GM18907 (cell line): Measurements from ENCODE around the gene EPB42.
"Not testable (repeated sequence)": the region's sequence is repeated elsewhere in the genome, so short reads cannot be mapped to it uniquely, and the experiment has no call there.

Experiments used
- ATAC-seq: cut with Tn5 transposase; IDR thresholded peaks from one replicate; pipeline ENCODE4 v1.9.1; 2021; ENCODE audit warnings: mild to moderate bottlenecking, moderate library complexity; ENCODE audit not compliant: unreplicated experiment

Gene EPB42

DNA sequence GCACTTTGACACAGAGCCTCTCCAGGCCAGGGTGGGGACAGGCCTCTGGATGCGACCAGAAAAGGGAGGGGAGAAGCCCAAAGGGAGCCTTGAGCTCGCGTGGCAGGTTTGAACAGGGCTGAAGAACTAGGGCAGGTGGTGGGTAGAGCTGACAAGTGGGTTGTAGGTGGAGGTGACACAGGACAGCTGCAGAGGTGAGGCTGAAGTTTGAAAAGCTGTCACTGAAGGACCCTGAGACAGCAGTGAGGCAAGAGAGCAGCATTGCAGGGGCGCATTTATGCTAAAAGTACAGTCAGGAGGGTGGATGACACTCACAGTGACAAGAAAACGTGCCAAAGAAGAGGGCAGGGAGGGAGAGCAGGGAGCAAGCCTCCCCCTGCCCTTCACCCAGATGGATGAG lies 21.8 kb upstream of the EPB42 start:
- no peak for ATAC-seq

DNA sequence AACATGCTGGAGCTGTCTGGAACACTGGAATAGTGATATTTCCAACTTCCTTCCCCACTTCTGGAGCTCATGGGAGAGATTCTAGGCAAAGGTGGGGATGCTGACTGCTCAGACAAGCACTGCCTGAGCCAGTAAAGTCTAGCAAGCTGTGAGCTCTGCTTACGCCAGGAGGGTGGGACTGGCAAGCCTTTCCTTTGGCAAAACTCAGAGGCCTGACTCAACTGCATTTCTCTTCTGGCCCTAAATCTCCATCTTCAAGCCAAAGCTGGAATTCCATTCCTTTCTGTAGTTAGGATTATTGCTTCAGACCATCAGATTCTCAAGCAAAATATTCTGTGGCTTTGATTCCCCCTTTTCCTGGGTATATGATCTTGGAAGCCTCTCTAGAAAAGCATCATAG lies 20.3 kb upstream of the EPB42 start:
- ATAC-seq, result no peak

DNA sequence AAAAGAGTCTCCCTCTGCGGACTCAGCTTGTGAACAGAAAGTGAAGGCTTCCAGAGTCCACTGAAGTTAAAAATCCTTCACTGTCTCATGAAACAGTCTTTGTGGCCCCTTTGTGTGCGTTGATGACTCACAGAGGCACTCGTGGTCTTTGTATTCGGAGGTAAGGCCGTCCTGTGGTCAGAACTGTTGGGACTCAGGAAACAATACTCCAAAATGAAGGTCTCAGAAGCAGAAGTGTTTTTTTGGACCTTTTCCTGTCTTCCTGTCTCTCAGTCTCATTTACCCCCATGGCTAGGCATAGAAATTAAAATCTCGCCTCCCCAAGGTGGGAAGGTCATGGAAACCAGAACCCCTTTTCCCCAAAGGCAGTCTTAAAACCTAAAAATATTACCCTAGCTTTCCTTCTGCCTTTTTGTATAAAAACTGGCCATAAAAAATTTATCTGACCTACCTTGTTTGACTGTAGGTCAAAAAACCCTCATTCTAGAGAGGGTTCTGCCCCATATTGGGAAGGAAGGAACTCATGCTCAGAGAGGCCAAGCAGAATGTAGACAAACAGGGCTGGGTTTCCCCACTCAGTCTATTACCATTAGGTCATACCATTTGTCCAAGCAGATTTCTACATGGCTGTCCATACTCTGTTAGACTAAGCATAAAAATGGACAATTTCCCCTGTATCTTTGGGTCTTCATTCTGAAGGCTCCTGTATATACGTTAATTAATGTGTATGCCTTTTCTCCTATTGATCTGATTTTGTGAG lies 19.1 kb upstream of the EPB42 start:
- no peak for ATAC-seq

DNA sequence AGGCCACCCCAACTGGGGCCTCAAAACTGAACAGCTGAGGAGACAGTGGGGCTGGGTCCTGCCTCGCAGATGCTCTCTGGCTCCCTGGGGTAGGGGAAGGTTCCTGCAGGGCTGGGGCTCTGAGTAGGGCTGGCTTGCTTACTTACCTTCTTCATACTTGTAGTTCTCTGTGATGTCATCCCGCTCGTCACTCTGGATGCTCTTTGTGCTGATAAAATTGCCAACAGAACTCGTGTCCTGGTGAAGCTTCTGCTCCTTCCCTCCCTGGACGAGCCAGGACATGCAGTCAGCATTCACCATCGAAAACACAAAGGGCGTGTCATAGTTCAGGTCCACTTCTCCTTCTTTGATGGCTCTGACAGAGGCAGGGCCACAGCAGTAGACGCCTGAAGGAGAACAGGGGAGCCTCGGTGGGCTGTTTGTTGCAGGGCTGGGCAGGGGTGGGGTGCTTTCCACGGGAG lies 17.9 kb upstream of the EPB42 start:
- no peak for ATAC-seq

DNA sequence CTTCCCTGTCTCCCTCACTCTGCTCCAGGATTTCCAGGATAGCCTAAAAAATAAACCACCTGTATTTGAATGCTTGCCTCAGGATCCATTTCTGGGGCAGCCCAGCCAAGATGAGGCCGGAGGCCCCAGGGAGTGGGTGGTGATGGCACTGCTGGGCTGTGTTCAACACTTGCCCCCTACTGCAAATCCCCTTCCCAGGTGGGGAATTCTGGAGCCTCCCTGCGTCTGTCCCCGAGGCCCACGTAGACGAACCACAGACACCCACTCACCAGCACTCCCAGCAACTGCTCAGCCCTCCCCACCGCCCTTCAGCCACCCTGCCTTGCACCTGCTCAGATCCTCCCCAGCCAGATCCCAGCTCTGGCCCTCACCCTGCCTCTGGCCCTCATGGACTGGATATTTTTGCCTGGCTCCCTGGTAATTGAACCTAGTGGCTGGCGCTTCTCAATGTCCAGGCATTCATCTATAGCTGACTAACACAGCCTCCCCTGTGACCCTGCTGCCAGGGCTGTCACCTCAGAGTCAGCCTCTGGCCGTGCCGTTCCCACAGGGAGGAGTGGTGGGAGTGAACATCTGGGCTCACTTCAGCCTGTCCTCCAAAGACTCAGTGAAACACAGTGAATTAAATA lies 17.1 kb upstream of the EPB42 start:
- no peak for ATAC-seq

DNA sequence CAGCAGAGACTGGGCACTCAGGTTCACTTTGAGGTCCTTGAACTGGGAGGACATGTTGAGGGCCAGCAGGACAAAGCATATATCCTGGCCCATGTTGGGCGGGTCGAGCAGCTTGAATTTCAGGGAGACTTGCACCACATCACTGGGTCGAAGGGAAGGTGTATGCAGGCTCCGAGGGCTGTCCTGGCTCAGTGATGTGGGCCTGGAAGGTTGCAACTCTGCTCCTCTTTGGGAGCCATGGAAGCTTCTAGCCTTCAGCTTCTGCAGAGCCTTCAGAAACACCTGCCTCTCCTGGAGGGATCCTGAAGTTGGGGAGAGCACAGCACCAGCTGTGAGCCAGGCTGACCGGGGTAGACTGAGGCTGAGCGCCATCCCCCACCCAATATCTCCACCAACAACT lies 14.7 kb upstream of the EPB42 start:
- ATAC-seq, result no peak

DNA sequence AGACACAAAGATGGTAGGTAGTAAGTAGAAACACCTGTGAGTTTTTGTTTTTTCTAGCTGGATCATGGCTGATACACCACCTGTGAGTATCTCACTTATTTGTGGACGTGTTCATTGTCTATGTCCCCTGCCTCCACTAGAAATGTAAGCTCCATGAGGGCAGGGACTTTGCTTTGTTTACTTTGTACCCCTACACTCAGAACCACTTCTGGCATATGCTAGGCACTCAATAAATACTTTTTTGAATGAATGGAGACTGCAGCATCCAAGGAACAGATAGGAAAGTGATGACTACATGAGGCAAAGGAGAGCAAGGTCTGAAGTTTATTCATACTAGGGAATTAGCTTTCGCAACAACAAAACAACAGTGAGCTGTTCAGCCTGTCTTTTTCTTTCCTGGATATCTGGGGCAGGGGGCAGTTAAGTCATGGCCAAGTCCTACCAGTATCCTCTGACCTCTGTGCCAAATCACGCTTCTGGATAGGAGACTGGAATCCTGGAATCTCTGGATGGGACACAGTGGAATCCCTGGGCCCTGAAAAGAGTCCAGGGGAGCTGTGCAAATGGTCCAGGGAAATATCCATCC lies 11.6 kb upstream of the EPB42 start:
- ATAC-seq, result no peak

DNA sequence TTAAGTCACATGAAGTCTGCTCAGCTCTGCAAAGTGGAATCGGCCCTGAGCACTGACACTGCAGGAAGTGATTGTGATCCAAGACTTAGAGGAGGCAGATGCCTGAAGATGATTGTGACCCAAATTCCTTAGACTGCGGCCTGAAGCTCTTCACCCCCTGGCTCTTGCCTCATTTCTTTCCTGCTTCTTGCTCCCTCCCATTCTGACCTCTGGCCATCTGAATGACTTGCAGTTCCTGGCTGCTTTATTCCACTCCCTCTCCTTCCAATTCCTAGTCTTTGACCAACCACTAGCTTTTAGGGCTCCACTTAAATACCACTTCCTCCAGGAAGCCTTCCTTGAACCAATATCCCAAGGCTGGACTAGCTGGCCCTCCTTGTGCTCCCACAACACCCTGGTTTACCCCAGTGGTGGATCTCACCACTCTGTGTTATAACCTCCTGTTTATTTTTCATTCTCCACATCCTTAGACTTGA lies 9.9 kb upstream of the EPB42 start:
- ATAC-seq, result no peak

DNA sequence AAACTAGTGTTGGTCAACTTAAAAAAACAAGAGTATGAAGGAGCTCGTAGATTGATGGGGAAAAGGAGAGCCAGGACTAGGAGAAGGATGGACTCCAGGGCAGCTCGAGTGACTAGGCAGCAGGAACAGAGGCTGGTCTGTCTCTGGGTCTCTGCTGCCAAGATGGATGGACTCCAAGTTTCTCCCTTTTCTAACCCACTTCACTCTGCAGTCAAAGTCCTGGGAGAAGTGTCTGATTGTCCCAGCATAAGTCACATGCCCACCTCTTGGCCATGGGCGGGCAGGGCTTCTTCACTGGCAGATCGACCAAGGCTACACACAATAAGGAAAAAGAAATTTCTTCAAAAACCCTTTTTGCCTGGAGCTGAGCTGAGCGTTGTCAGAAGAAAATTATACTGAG lies 9.2 kb upstream of the EPB42 start:
- no peak for ATAC-seq

DNA sequence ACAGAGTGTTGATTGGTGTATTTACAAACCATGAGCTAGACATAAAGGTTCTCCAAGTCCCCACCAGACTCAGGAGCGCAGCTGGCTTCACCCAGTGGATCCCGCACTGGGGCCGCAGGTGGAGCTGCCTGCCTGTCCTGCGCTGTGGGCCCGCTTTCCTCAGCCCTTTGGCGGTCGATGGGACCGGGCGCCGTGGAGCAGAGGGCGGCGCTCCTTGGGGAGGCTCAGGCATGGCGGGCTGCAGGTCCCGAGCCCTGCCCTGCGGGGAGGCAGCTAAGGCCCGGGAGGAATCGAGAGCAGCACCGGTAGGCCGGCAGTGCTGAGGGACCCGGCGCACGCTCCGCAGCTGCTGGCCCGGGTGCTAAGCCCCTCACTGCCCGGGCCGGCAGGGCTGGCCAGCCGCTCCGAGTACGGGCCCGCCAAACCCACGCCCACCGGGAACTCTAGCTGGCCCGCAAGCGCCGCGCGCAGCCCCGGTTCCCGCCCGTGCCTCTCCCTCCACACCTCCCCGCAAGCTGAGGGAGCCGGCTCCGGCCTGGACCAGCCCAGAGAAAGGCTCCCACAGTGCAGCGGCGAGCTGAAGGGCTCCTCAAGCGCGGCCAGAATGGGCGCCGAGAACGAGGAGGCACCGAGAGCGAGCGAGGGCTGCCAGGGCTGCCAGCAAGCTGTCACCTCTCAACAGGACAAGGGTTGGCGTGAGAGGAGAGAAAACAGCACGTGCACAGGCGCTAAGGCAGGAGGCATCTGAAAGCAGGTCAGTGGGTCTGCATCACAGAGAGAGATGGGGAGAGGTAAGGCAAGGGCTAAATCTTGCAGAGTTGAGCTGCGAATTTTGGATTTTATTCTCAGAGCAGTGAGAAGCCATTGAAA lies 5.9 kb upstream of the EPB42 start:
- ATAC-seq, result no peak

DNA sequence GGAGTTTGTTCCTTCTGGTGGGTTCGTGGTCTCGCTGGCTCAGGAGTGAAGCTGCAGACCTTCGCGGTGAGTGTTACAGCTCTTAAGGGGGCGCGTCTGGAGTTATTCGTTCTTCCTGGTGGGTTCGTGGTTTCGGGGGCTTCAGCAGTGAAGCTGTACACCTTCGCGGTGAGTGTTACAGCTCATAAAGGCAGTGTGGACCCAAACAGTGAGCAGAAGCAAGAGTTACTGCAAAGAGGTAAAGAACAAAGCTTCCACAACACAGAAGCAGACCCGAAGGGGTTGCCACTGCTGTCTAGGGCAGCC lies 5.1 kb upstream of the EPB42 start:
- ATAC-seq, result not testable (repeated sequence)

DNA sequence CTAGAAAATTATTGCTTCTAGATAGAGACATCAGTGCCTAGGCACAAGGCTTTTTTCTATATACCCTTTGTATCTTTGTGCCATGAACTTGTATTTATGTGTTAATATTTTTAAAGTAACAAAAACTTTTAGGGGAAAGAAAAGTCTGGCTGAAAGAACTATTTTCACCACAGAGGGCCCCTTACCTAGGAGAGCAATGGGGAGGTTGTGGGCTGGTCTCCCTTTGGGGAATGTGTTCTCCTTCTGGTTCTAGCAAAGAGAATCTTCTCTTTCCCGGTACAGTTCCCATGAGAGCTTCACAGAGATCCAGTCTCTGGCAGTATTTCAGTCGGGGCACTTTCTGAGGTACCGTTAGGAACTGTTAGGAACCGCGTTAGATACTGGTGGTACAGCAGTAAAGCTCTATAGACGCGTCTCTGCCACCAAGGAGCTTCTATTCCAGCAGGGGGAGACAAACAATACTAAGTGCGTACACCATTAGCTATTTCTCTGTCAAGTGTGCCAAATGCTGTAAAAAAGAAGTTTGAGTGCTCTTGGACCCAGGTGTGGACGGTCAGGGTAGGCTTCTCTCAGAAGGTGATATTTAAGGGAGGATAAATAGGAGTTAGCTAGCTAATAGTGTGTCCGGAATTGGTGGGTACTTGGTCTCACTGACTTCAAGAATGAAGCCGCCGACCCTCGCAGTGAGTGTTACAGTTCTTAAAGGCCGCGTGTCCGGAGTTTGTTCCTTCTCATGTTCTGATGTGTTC lies 4.6 kb upstream of the EPB42 start:
- ATAC-seq, result no peak

DNA sequence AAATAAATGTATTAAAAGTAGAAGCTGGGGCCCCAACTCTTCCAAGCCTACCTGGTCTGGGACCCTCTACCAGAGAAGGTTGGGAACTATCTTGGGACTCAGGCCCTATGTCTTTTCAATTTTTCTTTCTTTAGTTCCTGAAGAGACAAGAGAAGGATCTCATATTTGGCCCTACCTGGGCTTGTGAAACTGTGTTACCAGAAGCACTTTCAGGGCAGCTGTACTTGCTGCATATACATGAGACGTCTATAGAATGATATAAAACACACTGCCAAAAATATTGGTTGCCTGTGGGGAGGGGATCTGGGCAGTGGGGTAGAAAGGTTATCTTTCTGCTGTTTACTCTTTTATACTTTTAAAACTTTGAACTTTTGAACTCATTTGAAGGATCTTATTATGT lies 604 bp upstream of the EPB42 start:
- ATAC-seq, result no peak

DNA sequence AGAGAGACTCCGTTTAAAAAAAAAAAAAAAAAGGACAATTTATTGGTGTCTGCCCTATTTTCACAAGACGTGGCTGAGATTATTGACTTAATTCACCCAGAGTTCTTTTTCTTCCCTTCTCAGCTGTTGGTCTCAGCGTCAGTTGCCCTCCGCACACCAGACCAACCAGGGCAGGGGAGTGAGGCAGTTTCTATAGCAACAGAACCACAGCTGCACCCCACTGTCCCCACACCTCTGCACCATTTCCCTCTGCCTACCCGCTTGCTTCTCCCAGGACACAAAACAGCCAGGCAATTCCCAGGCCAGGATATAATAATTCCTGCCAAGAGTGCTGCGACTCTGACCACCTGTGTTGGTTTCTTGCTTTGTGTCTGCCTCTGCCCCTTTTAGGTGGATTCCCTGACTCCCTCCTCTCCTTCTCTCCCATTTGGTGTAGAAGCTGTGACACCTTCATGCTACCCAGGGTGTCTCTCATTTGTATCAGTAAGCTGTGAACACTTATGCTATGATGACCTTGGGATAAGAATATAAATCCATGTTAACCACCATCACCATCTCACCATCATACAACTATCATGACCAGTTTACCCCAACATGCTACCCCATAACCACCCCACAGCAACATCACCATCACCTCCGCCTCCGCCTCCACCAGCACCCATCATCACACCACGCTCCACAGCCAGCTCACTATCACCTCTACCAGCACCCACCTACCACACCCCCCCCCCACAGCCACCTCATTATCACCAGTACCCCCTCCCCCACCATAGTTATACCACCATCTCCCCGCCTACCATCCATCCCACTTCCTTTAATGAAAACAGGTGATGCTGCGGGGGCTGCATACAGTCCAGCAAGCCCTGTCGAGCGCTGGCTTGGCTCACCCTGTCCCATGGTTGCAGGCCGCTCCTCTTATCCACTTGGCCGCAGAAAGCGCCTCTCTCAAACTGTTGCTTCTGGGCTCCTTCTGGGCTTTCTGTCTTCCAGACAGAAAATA lies 589 bp downstream of the EPB42 start:
- no peak for ATAC-seq

DNA sequence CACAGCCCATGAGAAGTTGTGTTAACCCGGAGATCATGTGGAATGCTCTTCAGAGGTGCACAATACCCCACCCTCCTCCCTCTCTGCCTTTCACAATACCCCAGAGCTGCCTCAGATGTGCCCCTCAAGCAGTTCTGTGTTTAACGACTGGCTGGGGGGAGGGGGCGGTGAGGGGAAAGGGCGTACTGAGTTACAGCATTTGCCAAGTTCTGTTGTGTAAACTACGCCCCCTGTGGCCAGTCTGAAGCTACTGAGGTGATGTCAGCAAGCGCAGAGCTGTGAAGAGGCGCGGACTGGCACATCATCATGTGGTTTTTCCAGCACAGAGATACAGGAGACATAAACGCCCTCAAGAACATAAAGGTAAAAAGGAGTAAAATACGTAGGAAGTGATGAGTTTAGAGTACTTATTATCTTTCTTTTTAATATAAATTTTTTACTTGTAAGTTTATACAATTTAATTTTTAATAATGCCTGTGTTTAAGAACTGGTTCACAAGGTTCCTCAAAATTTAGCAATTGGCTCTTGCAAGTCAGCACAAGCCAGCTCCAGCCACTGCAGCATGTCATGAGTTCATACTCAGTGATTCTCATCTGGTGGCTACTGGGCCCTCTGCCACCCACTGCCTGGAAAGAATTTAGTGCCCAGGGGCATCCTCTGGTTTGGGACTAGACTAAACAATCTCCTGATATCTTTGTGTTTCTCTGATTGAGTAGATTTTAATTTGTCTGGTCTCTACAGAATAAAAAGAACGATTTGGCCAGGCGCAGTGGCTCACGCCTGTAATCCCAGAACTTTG lies 1.7 kb downstream of the EPB42 start:
- ATAC-seq, result no peak

DNA sequence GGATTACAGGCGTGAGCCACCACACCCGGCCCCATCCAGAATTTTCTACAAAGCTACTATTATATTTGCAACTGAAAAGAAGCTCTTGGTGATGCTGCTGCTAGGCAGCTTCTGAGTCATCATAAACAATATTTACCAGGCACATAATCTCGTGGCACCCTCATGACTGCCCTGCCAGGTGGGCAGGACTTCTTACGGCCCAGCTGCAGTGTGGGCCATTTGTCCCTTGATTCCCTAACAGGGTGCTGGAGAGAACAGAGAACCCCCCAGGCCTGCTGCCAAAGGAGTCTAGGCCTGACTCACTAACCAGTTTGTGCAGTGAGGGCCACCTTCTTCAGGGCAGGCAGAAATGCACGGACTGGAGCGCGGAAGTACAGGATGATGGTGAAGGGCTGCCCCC lies 4.9 kb downstream of the EPB42 start:
- ATAC-seq, result no peak

DNA sequence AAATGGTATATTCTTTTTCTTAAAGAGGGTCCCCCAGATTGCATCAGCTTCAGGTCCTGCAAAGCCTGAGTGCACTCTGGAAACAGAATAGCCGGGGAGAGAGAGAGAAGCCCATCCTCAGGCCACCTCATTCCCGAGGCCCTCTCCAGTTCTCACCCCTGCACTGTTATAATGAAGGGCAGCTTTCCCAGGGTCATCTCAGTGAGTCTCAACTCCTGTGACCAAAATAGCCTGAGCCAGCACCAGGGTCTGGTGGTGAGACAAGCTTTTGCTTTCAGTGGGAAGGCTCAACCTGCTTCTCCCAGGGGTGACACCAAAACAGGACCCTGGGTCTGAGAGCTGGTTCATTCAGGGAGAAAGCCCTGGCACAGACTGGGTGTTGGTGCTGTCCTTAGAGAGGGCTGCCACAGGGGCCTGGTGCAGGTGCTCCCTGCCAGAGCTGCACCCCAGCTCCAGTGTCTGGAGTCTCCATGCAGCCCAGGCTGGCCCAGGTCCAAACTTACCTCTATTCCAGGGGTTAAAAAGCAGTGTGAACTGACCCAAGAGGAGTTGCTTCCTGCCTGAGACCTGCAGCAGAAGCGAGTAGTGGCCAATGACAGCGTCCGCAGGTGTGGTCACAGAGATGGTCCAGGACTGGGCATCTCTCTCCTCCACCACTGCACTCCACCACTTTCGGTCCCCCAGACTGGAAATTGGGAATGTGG lies 6.1 kb downstream of the EPB42 start:
- ATAC-seq, result no peak

DNA sequence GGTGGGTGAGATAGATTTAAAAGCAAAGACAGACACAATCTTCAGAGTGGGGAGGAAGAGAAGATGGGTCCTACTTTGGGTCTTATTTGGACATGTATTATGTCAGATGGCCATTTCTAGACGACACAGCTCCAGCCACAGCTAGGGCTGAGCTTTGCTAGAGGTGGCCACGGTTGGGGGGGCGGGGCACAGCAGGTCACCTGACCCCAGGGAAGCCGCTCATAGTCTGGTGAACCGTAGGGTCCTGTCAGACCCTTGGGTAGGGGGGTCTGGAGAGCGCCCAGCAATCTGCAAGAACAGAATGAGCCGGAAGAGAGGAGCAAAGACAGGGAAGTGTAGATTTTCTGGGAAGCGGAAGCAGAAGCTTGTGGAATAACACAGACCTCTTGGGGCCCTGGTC lies 6.6 kb downstream of the EPB42 start:
- ATAC-seq, result no peak
